Neural crest cell (in vitro differentiated cells): ENCODE results near the gene EHD4. TPM values are rescaled to one million over a fixed set of nuclear protein-coding genes. Genes with fewer than 3 reads are reported as not detected.

Experiments
- DNase-seq: peaks from one replicate; pipeline ENCODE4 v3.0.0; 2021; ENCODE audit warnings: low read depth, mixed read lengths, low spot score
- H3K27ac Mint-ChIP-seq: one replicate; pipeline ENCODE4 v1.8.0; 2021; ENCODE audit warnings: mild to moderate bottlenecking, mixed read lengths; ENCODE audit not compliant: unreplicated experiment
- H3K27me3 Mint-ChIP-seq: 2 replicates; pipeline ENCODE4 v1.8.0; 2021; ENCODE audit warnings: low read depth, mild to moderate bottlenecking, mixed read lengths
- H3K36me3 Mint-ChIP-seq: 2 replicates; pipeline ENCODE4 v1.8.0; 2021; ENCODE audit warnings: low read depth, mild to moderate bottlenecking, mixed read lengths
- H3K4me1 Mint-ChIP-seq: 2 replicates; pipeline ENCODE4 v1.8.0; 2021; ENCODE audit warnings: mixed read lengths
- H3K4me3 Mint-ChIP-seq: one replicate; pipeline ENCODE4 v1.8.0; 2021; ENCODE audit warnings: mild to moderate bottlenecking, mixed read lengths
- H3K9me3 Mint-ChIP-seq: 2 replicates; pipeline ENCODE4 v1.8.0; 2021; ENCODE audit warnings: mixed read lengths
- CTCF ChIP-seq: fragments of 200-600 bp; sonication (generic); conservative IDR thresholded peaks from 2 replicates; pipeline ENCODE4 v1.5.0; 2021; ENCODE audit warnings: antibody characterized with exemption, mild to moderate bottlenecking
- total RNA-seq: library from RNA; stranded (reverse); gene quantifications from 2 replicates; pipeline ENCODE4 v1.2.1, GENCODE V29; 2021

The EHD4 gene
- total RNA-seq, 1 donor from 2014 or later, result 8.3 TPM

- no peak for DNase-seq
- H3K27ac Mint-ChIP-seq, result peak overlapping the region; percentile 40
- H3K4me3 Mint-ChIP-seq, result no peak overlapping the region
- TF ChIP-seq CTCF, result no peak
- no peaks in the 10 kb centered on the region for H3K27me3 Mint-ChIP-seq
- H3K4me1 Mint-ChIP-seq, result no peaks in the 10 kb centered on the region
- no peaks in the 10 kb centered on the region for H3K36me3 Mint-ChIP-seq
- H3K9me3 Mint-ChIP-seq, result no peaks in the 10 kb centered on the region
These were observed 25.5 kb upstream of the EHD4 start for GRCh38 chr15:41997845-41998244.

GRCh38 chr15:41996921-41997592, 24.7 kb upstream of the EHD4 start:
- no peak overlapping the region for H3K4me3 Mint-ChIP-seq
- no peak for DNase-seq
- H3K36me3 Mint-ChIP-seq, result no peaks in the 10 kb centered on the region
- no peaks in the 10 kb centered on the region for H3K9me3 Mint-ChIP-seq
- no peaks in the 10 kb centered on the region for H3K4me1 Mint-ChIP-seq
- no peak for TF ChIP-seq CTCF
- no peaks in the 10 kb centered on the region for H3K27me3 Mint-ChIP-seq
- H3K27ac Mint-ChIP-seq, result no peak overlapping the region

- Mint-ChIP-seq H3K36me3 (no peaks in the 10 kb centered on the region), H3K9me3 (no peaks in the 10 kb centered on the region), H3K4me3 (no peak overlapping the region), H3K27me3 (no peaks in the 10 kb centered on the region), H3K27ac (peak overlapping the region; percentile 31), H3K4me1 (no peaks in the 10 kb centered on the region)
- no peak for TF ChIP-seq CTCF
- DNase-seq, result no peak
These were observed 24.0 kb upstream of the EHD4 start for GRCh38 chr15:41996376-41996775.

- H3K9me3 Mint-ChIP-seq, result no peaks in the 10 kb centered on the region
- H3K27ac Mint-ChIP-seq, result no peak overlapping the region
- TF ChIP-seq CTCF, result no peak
- H3K4me1 Mint-ChIP-seq, result no peaks in the 10 kb centered on the region
- H3K27me3 Mint-ChIP-seq, result no peaks in the 10 kb centered on the region
- H3K36me3 Mint-ChIP-seq, result no peaks in the 10 kb centered on the region
- no peak for DNase-seq
- H3K4me3 Mint-ChIP-seq, result no peak overlapping the region
These were observed 23.1 kb upstream of the EHD4 start for GRCh38 chr15:41995476-41995855.

GRCh38 chr15:41994772-41995475, 22.6 kb upstream of the EHD4 start:
- Mint-ChIP-seq H3K36me3 (no peaks in the 10 kb centered on the region), H3K27me3 (no peaks in the 10 kb centered on the region), H3K9me3 (no peaks in the 10 kb centered on the region), H3K4me3 (no peak overlapping the region), H3K4me1 (peaks cover 3% of the 10 kb centered on the region), H3K27ac (no peak overlapping the region)
- TF ChIP-seq CTCF, result no peak
- DNase-seq, result no peak
